Measurements from ENCODE around the gene ZDHHC1.

GRCh38 chr16:67393788-67394154, 22.5 kb downstream of the ZDHHC1 start:
- TF ChIP-seq, protein P1, sequence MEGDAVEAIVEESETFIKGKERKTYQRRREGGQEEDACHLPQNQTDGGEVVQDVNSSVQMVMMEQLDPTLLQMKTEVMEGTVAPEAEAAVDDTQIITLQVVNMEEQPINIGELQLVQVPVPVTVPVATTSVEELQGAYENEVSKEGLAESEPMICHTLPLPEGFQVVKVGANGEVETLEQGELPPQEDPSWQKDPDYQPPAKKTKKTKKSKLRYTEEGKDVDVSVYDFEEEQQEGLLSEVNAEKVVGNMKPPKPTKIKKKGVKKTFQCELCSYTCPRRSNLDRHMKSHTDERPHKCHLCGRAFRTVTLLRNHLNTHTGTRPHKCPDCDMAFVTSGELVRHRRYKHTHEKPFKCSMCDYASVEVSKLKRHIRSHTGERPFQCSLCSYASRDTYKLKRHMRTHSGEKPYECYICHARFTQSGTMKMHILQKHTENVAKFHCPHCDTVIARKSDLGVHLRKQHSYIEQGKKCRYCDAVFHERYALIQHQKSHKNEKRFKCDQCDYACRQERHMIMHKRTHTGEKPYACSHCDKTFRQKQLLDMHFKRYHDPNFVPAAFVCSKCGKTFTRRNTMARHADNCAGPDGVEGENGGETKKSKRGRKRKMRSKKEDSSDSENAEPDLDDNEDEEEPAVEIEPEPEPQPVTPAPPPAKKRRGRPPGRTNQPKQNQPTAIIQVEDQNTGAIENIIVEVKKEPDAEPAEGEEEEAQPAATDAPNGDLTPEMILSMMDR (IDR thresholded peaks at IDR 0.05): no peak
- TF ChIP-seq POLR2A (IDR thresholded peaks at IDR 0.05): no peak
